EH (cell line): ENCODE data around the gene TMEM121.

Experiments used
- DNase-seq: peaks from one replicate; pipeline ENCODE4 v3.0.0-alpha.2; 2015; ENCODE audit warnings: low read depth

TMEM121 gene

DNA sequence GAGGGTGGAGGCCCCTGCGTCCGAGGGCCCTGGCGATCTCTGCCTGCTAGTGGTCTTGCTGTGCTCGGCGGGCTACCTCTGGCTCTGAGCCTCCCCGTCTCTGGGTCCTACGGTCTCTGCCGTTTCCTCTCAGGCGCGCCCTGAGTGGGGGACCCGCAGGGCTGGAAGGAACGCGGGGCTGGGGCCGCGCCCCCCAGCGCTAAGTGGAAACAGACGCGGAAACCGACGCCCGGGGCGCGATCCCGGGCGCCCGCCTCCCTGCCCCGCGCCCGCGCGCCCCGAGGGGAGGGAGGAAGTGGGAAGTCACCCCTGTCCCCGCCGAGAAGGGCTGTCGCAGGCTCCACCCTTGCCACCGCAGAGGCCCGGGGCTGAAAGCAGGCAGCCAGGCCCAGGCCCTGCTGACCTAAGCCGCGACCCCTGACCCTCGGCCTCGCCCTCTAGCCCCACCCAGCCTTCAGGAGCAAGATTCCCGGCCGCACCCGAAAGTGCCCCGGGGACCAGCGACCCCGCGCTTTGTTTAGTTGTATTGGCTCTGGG, 38.9 kb upstream of the TMEM121 start:
- DNase-seq: no peak

DNA sequence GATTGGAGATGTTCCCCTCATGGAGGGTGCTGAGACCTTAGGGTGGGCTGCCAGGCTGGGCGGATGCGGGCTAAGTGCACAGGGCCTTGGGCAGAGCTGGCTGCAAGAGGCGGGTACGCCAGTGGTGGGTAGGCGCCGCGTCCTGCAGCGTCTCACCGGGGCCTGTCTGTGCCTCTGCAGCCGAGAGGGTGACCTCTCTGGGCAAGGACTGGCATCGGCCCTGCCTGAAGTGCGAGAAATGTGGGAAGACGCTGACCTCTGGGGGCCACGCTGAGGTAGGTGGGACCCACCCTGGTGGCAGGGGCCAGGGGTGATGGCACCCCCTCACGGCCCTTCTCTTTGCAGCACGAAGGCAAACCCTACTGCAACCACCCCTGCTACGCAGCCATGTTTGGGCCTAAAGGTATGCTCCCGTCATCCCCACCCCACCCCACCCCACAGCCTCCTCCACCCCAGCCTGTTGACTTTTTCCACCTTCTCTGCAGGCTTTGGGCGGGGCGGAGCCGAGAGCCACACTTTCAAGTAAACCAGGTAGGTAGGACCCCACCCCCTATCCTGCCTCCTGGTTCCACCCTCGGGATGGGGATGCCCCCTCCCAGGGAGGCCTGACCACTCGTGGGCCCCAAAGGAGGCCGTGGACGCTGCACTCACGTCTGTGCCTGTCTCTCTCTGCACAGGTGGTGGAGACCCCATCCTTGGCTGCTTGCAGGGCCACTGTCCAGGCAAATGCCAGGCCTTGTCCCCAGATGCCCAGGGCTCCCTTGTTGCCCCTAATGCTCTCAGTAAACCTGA, 38.2 kb upstream of the TMEM121 start:
- DNase-seq: no peak

- DNase-seq: no peak
These were observed 37.4 kb upstream of the TMEM121 start for GRCh38 chr14:105488781-105489541.

DNA sequence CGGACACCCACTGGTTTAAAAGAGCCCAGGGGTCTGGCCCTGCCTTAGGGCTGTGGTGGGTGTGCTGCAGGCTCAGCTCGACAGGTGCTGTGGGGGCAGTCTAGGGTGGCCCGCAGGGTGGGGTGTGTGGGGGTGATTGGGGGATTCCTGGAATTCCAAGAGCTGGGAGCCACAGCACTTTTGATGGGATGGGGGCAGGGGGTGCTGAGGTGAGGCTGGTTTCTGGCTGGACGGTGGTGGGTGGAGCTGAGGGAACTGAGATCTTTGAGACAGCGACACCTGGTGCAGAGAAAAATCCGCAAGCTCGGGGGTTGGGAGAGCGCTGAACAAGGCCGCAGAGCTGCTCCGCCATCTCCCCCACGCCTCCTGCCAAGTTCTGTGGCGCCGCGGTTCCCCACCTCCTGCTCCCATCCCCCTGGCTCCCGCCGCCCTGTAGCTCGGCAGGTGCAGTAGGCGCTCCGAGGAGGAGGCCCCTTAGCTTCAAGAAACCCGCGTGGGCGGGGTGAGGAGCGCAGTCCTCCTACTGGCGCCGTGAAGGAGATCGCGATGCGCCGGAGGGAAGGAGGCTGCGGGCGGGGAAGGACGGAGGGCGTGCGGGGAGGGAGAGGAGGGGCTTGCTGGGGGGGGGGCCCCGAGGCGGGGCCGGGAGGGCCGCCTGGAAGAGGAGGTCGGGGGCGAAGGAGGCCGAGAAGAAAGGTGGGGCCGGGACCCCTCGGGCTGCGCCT, 36.7 kb upstream of the TMEM121 start:
- DNase-seq: peak; percentile 78

DNA sequence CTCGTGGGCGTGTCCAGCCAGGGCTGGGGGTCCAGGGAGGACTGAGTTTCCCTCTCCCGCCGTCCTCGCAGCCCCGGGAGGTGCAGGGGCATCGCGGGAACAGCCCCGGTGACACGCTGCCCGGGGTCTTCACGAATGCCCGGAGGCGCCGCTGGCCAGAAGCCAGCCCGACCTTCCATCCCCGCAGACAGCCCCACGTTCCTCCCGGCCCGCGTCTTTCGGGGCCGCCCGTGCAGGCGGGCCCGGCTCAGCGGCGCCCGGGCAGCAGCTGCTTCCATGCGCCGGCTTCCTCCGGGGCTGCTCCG, 36.2 kb upstream of the TMEM121 start:
- DNase-seq: no peak

- peak; percentile 100 for DNase-seq
These were observed 35.6 kb upstream of the TMEM121 start, which contains the start of gene TEDC1 for GRCh38 chr14:105490572-105491365. TEDC1 (plus strand) TSS chr14:105491246; CDS start chr14:105491376, 130 bp downstream.

- DNase-seq: peak; percentile 61
These were observed 34.9 kb upstream of the TMEM121 start for GRCh38 chr14:105491366-105491973.

- DNase-seq: no peak
These were observed 34.1 kb upstream of the TMEM121 start for GRCh38 chr14:105492031-105492970.

DNA sequence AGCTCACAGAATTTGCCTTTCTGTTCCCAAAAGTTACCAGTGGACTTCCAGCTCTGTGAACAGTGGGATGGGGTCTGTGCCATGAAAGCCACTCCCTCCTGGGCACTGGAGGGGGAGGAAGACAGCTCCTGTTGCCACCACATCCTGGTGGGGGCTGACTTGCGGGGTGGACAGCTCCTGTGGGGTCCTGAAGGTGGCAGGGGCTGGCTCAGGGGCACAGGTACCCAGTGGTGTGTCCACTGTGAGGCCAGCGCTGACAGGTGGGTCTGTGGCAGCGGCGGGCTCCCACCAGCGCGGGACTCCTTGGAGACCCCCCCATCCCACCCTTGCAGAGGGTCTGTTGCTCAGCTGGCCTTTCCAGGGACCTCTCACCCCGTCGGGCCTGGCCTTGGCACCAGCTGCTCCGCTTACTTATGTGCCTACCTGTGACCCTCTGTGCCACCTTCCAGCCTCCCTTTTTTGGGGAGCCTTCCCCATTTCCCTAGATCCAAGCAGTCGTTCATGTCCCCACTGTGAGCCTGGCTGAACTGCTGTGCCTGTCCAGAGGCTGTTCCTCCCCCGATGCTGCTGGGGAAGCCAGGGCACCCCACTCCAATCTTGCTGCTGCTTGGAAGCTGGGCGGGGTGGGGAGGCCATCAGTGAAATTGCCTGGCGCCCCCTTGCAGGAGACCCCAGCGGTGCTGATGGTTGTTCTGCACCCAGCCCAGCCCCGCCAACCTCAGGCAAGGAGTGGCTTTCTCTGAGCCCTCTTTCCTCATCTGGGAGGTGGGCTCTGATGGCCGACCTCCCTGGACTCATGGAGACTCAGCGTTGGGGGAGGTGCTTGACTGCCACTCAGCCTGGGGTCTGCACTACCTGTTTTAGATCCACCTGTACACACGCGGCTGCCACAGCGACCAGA, 33.2 kb upstream of the TMEM121 start:
- DNase-seq: no peak

GRCh38 chr14:105493921-105494605, 32.3 kb upstream of the TMEM121 start:
- no peak for DNase-seq

- DNase-seq: no peak
These were observed 31.8 kb upstream of the TMEM121 start for GRCh38 chr14:105494606-105494929.

DNA sequence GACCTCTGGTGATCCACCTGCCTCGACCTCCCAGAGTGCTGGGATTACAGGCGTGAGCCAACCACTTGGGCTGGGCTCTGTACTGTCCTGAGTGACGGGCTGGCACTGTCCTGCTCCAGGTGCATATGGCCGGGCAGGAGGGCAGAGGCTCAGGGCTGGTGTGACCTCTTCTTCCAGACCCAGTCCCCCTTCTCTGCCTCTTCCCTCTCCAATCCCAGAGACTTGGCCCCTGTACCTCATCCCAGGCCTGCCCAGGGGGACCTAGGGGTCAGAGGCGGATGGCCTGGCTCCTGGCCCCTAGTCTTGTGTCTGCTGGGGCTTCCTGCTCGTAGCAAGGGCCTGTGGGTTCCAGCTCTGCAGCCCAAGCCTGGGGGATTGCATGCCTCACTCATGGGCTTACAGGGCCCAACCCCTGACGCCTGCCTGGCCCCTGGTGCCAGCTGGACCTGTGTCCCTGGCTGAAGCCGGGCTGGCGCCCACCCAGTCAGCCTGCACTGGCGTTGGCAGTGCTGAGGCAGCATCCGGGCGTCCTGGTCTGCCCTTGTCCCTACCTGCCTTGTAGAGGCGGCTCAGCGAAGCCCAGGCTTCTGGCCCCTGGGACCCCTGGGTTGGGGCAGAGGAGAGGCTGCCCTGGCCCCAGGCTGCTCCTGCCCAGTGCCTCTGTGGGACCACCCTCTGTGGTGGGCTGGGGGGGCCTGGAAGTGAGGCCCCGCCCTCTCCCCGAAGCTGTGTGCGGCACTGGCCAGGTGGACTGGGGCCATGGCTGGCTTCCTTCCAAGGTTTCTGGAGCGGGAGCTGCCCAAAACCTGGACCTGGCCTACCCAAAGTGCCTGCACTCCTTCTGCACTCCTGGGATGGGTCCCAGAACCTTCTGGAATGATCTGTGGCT, 31.0 kb upstream of the TMEM121 start:
- no peak for DNase-seq

- DNase-seq: no peak
These were observed 30.2 kb upstream of the TMEM121 start for GRCh38 chr14:105495990-105496830.

DNA sequence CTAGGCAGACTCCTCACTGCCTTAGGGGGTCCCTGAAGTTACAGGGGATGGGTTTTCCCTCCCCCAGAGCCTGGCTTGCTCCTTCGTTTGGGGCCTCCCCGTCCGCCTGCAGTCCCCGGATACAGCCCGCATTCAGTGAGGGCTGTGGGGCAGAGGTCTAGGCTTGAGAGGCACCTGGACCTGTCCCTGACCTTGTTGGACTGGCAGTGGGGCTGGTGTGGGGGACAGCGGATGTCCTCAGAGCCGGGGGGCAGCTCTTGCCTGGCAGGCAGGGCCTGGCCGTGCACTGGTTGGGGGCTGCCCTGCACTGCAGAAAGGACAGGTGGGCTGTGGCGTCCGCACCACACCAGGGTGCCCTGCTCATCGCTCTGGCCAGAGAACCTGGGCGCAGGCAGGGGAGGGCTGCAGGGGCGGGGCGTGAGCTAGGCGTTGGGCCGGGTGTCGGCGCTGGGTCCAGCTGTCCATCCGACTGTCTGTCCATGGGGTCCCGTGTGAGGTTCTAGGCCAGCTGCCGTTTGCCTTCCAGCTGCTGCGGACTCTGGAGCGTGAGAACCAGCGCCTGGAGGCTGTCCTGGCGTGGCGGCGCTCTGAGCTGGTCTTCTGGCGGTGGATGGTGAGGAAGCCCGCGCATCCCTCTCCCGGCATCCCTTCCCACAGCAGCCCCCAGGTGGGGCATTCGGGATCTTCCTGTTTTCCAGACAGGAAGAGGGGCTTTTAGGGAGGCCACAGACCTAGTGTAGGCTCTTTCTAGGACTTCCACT, 29.4 kb upstream of the TMEM121 start:
- DNase-seq: no peak

DNA sequence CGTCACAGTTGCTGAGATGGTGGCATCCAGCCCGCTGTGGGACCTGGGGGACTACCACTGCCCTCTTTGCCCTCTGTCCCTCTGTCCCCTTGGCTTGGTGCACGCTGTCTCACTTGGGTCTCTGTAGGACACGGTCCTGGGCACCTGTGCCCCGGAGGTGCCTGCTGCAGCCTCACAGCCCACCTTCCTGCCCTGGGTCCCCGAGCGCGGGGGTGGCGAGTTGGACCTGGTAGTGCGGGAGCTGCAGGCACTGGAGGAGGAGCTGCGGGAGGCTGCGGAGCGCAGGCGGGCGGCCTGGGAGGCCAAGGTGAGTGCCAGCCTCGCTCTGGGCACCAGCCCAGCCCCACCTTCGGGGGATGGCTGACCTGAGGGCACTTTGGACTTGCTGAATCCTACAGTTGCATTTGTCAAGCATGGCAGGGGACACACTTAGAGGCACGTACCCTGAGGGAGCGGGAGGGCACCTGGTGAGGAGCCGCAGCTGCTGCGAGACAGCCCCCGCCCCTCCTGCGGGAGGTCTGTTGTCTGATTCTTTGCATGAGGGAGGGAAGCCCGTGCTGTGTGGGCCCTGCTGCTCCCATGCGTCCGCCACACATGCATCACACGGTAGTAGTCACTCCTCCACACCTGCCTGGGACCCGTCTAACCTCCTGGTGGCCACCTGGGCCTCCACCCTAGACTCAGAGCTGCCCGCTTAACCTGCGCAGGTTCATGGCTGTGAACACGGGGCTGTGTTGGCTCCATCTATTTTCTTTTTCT, 28.5 kb upstream of the TMEM121 start:
- DNase-seq: no peak
